ENCODE data around the gene BRD3OS.

BRD3OS gene

GRCh38 chr9:134033516-134034214, 8.4 kb downstream of the BRD3OS start:
- Histone ChIP-seq H3K27me3 (ENCODE audit: control insufficient read depth, insufficient read depth, low read length) (no peaks in the 10 kb centered on the region), H3K36me3 (ENCODE audit: control insufficient read depth, insufficient read depth, low read length) (peaks cover 52% of the 10 kb centered on the region), H3K4me3 (ENCODE audit: low read depth, low read length) (no peak overlapping the region), H3K4me1 (ENCODE audit: control insufficient read depth, insufficient read depth, low read length) (no peaks in the 10 kb centered on the region), H3K9me3 (ENCODE audit: control insufficient read depth, insufficient read depth, low read length) (no peaks in the 10 kb centered on the region), H3K9ac (ENCODE audit: low read depth, low read length) (no peak overlapping the region)

GRCh38 chr9:134034215-134035040, 9.1 kb downstream of the BRD3OS start:
- peaks cover 55% of the 10 kb centered on the region for H3K36me3 ChIP-seq (ENCODE audit: control insufficient read depth, insufficient read depth, low read length)

GRCh38 chr9:134035041-134036039, 10.1 kb downstream of the BRD3OS start:
- Histone ChIP-seq H3K36me3 (ENCODE audit: control insufficient read depth, insufficient read depth, low read length) (peaks cover 63% of the 10 kb centered on the region), H3K4me1 (ENCODE audit: control insufficient read depth, insufficient read depth, low read length) (no peaks in the 10 kb centered on the region), H3K9ac (ENCODE audit: low read depth, low read length) (no peak overlapping the region), H3K27me3 (ENCODE audit: control insufficient read depth, insufficient read depth, low read length) (no peaks in the 10 kb centered on the region), H3K9me3 (ENCODE audit: control insufficient read depth, insufficient read depth, low read length) (no peaks in the 10 kb centered on the region), H3K4me3 (ENCODE audit: low read depth, low read length) (no peak overlapping the region)

More at GRCh38 chr9:134034215-134035040, 9.1 kb downstream of the BRD3OS start:
- no peaks in the 10 kb centered on the region for H3K4me1 ChIP-seq (ENCODE audit: control insufficient read depth, insufficient read depth, low read length)
- H3K27me3 ChIP-seq (ENCODE audit: control insufficient read depth, insufficient read depth, low read length): no peaks in the 10 kb centered on the region
- H3K9ac ChIP-seq (ENCODE audit: low read depth, low read length): no peak overlapping the region
- no peaks in the 10 kb centered on the region for H3K9me3 ChIP-seq (ENCODE audit: control insufficient read depth, insufficient read depth, low read length)
- no peak overlapping the region for H3K4me3 ChIP-seq (ENCODE audit: low read depth, low read length)

- Histone ChIP-seq H3K9me3 (ENCODE audit: control insufficient read depth, insufficient read depth, low read length) (no peaks in the 10 kb centered on the region), H3K9ac (ENCODE audit: low read depth, low read length) (no peak overlapping the region), H3K4me1 (ENCODE audit: control insufficient read depth, insufficient read depth, low read length) (no peaks in the 10 kb centered on the region), H3K36me3 (ENCODE audit: control insufficient read depth, insufficient read depth, low read length) (peaks cover 62% of the 10 kb centered on the region), H3K4me3 (ENCODE audit: low read depth, low read length) (no peak overlapping the region), H3K27me3 (ENCODE audit: control insufficient read depth, insufficient read depth, low read length) (no peaks in the 10 kb centered on the region)
Observed at GRCh38 chr9:134036130-134036529, 10.8 kb downstream of the BRD3OS start.

GRCh38 chr9:134037641-134038040, 12.4 kb downstream of the BRD3OS start:
- H3K36me3 ChIP-seq (ENCODE audit: control insufficient read depth, insufficient read depth, low read length): peaks cover 70% of the 10 kb centered on the region
- H3K9me3 ChIP-seq (ENCODE audit: control insufficient read depth, insufficient read depth, low read length): no peaks in the 10 kb centered on the region
- H3K27me3 ChIP-seq (ENCODE audit: control insufficient read depth, insufficient read depth, low read length): no peaks in the 10 kb centered on the region
- H3K4me3 ChIP-seq (ENCODE audit: low read depth, low read length): no peak overlapping the region
- H3K9ac ChIP-seq (ENCODE audit: low read depth, low read length): no peak overlapping the region
- no peaks in the 10 kb centered on the region for H3K4me1 ChIP-seq (ENCODE audit: control insufficient read depth, insufficient read depth, low read length)

GRCh38 chr9:134039386-134040175, 14.3 kb downstream of the BRD3OS start:
- no peaks in the 10 kb centered on the region for H3K4me1 ChIP-seq (ENCODE audit: control insufficient read depth, insufficient read depth, low read length)
- H3K9ac ChIP-seq (ENCODE audit: low read depth, low read length): no peak overlapping the region
- peaks cover 59% of the 10 kb centered on the region for H3K36me3 ChIP-seq (ENCODE audit: control insufficient read depth, insufficient read depth, low read length)

GRCh38 chr9:134040176-134040565, 14.9 kb downstream of the BRD3OS start:
- Histone ChIP-seq H3K36me3 (ENCODE audit: control insufficient read depth, insufficient read depth, low read length) (peaks cover 59% of the 10 kb centered on the region), H3K9ac (ENCODE audit: low read depth, low read length) (no peak overlapping the region), H3K4me3 (ENCODE audit: low read depth, low read length) (no peak overlapping the region), H3K27me3 (ENCODE audit: control insufficient read depth, insufficient read depth, low read length) (no peaks in the 10 kb centered on the region), H3K9me3 (ENCODE audit: control insufficient read depth, insufficient read depth, low read length) (no peaks in the 10 kb centered on the region), H3K4me1 (ENCODE audit: control insufficient read depth, insufficient read depth, low read length) (no peaks in the 10 kb centered on the region)

More at GRCh38 chr9:134039386-134040175, 14.3 kb downstream of the BRD3OS start:
- Histone ChIP-seq H3K9me3 (ENCODE audit: control insufficient read depth, insufficient read depth, low read length) (no peaks in the 10 kb centered on the region), H3K27me3 (ENCODE audit: control insufficient read depth, insufficient read depth, low read length) (no peaks in the 10 kb centered on the region), H3K4me3 (ENCODE audit: low read depth, low read length) (no peak overlapping the region)

GRCh38 chr9:134040781-134041648, 15.7 kb downstream of the BRD3OS start:
- H3K36me3 ChIP-seq (ENCODE audit: control insufficient read depth, insufficient read depth, low read length): peaks cover 58% of the 10 kb centered on the region
- no peak overlapping the region for H3K9ac ChIP-seq (ENCODE audit: low read depth, low read length)
- H3K27me3 ChIP-seq (ENCODE audit: control insufficient read depth, insufficient read depth, low read length): no peaks in the 10 kb centered on the region
- H3K4me3 ChIP-seq (ENCODE audit: low read depth, low read length): no peak overlapping the region
- no peaks in the 10 kb centered on the region for H3K9me3 ChIP-seq (ENCODE audit: control insufficient read depth, insufficient read depth, low read length)
- H3K4me1 ChIP-seq (ENCODE audit: control insufficient read depth, insufficient read depth, low read length): no peaks in the 10 kb centered on the region

- H3K27me3 ChIP-seq (ENCODE audit: control insufficient read depth, insufficient read depth, low read length): no peaks in the 10 kb centered on the region
- H3K4me3 ChIP-seq (ENCODE audit: low read depth, low read length): no peak overlapping the region
- H3K9ac ChIP-seq (ENCODE audit: low read depth, low read length): no peak overlapping the region
- peaks cover 57% of the 10 kb centered on the region for H3K36me3 ChIP-seq (ENCODE audit: control insufficient read depth, insufficient read depth, low read length)
- no peaks in the 10 kb centered on the region for H3K4me1 ChIP-seq (ENCODE audit: control insufficient read depth, insufficient read depth, low read length)
- H3K9me3 ChIP-seq (ENCODE audit: control insufficient read depth, insufficient read depth, low read length): no peaks in the 10 kb centered on the region
Observed at GRCh38 chr9:134041649-134041962, 16.3 kb downstream of the BRD3OS start.

GRCh38 chr9:134043531-134043988, 18.3 kb downstream of the BRD3OS start:
- no peaks in the 10 kb centered on the region for H3K4me1 ChIP-seq (ENCODE audit: control insufficient read depth, insufficient read depth, low read length)
- no peaks in the 10 kb centered on the region for H3K9me3 ChIP-seq (ENCODE audit: control insufficient read depth, insufficient read depth, low read length)
- H3K4me3 ChIP-seq (ENCODE audit: low read depth, low read length): no peak overlapping the region
- no peaks in the 10 kb centered on the region for H3K27me3 ChIP-seq (ENCODE audit: control insufficient read depth, insufficient read depth, low read length)
- H3K36me3 ChIP-seq (ENCODE audit: control insufficient read depth, insufficient read depth, low read length): peaks cover 72% of the 10 kb centered on the region
- no peak overlapping the region for H3K9ac ChIP-seq (ENCODE audit: low read depth, low read length)
